Liver (tissue), 3 donors: ENCODE results near the gene SPSB2.

Experiments used
- CTCF ChIP-seq: fragments of 150-350 bp; IDR thresholded peaks from 2 replicates; pipeline ENCODE4 v1.5.1; 2017; ENCODE audit warnings: improper control_type of control experiment, low read depth, low read length; ENCODE audit not compliant: missing input control
- EGR1 ChIP-seq, 2 donors: IDR thresholded peaks; 2 replicates each; pipeline ENCODE4 v1.6.1; 2016 to 2018; ENCODE audit warnings: antibody characterized with exemption in 2 of 2, low read depth in 2 of 2
- GABPA ChIP-seq, 2 donors: IDR thresholded peaks in 1 of 2; conservative IDR thresholded peaks in 1 of 2; 2 replicates each; pipeline ENCODE4 v1.6.1; 2016; ENCODE audit warnings: antibody characterized with exemption in 2 of 2, mild to moderate bottlenecking in 1 of 2, moderate library complexity in 1 of 2
- SP1 ChIP-seq: IDR thresholded peaks from 2 replicates; pipeline ENCODE4 v1.6.1; 2018; ENCODE audit warnings: antibody characterized with exemption, mild to moderate bottlenecking
- TAF1 ChIP-seq: conservative IDR thresholded peaks from 2 replicates; pipeline ENCODE4 v1.6.1; 2016; ENCODE audit warnings: antibody characterized with exemption, mild to moderate bottlenecking
- YY1 ChIP-seq: IDR thresholded peaks from 2 replicates; pipeline ENCODE4 v1.6.1; 2016; ENCODE audit warnings: antibody characterized with exemption, mild to moderate bottlenecking
- TF ChIP-seq, protein P1 (sequence below): IDR thresholded peaks from 2 replicates; pipeline ENCODE4 v1.6.1; 2016; ENCODE audit warnings: antibody characterized with exemption, mild to moderate bottlenecking
- donor health status: healthy.
- donor health status: healthy.

DNA sequence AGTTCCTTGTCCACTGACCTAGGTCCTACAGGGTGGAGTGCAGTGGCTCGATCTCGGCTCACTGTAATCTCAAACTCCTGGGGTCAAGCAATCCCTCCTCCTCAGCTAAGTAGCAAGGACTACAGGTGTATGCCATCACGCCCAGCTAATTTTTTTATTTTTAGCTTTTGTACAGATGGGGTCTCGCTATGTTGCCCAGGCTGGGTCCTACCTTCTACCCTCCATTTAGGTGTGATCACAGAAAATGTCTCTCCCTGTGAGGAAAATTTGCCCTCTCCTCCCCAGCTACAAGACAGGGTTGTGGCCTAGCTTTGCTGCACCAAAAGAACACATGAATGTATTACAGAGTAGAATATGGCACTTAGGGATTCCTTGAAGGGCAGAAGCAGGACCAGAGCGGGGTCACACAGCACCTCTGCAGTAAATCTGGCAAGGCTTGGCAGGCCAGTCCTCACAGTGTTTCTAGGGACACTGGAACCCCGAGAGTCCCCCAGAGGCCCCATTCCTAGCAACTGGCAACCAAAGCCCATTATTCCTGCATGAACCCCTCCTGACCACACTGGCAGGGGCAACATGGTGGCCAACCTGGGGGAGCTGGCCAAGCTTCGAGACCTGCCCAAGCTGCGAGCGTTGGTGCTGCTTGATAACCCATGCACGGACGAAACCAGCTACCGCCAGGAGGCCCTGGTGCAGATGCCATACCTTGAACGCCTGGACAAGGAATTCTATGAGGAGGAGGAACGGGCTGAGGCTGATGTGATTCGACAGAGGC, 39.2 kb upstream of the SPSB2 start:
- TF ChIP-seq YY1: no peak
- TF ChIP-seq SP1: no peak
- TF ChIP-seq CTCF: no peak
- no peak for TF ChIP-seq EGR1 (IDR thresholded peaks at IDR 0.05; ENCODE audit: low read depth in 2 of 2)
- no peak for TF ChIP-seq TAF1
- no peak for TF ChIP-seq GABPA (IDR thresholded peaks at IDR 0.05 in 1 of 2, conservative IDR thresholded peaks at IDR 0.05 in 1 of 2)
- TF ChIP-seq, protein P1, sequence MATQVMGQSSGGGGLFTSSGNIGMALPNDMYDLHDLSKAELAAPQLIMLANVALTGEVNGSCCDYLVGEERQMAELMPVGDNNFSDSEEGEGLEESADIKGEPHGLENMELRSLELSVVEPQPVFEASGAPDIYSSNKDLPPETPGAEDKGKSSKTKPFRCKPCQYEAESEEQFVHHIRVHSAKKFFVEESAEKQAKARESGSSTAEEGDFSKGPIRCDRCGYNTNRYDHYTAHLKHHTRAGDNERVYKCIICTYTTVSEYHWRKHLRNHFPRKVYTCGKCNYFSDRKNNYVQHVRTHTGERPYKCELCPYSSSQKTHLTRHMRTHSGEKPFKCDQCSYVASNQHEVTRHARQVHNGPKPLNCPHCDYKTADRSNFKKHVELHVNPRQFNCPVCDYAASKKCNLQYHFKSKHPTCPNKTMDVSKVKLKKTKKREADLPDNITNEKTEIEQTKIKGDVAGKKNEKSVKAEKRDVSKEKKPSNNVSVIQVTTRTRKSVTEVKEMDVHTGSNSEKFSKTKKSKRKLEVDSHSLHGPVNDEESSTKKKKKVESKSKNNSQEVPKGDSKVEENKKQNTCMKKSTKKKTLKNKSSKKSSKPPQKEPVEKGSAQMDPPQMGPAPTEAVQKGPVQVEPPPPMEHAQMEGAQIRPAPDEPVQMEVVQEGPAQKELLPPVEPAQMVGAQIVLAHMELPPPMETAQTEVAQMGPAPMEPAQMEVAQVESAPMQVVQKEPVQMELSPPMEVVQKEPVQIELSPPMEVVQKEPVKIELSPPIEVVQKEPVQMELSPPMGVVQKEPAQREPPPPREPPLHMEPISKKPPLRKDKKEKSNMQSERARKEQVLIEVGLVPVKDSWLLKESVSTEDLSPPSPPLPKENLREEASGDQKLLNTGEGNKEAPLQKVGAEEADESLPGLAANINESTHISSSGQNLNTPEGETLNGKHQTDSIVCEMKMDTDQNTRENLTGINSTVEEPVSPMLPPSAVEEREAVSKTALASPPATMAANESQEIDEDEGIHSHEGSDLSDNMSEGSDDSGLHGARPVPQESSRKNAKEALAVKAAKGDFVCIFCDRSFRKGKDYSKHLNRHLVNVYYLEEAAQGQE: no peak
